Smooth muscle cell (in vitro differentiated cells): ENCODE results near the gene RAP1GAP2. TPM values are rescaled to one million over a fixed set of nuclear protein-coding genes. Genes with fewer than 3 reads are reported as not detected.

Experiments used
- DNase-seq: peaks from one replicate; lab custom pipeline; 2025; ENCODE audit not compliant: unreplicated experiment; lab: John Stamatoyannopoulos, UW
- H2AFZ ChIP-seq: fragments of 200-600 bp; sonication (generic); 2 replicates; pipeline ENCODE4 v1.6.0; 2016; ENCODE audit warnings: antibody characterized with exemption, low read depth, mild to moderate bottlenecking
- H3F3A ChIP-seq: fragments of 200-600 bp; sonication (generic); 2 replicates; pipeline ENCODE4 v1.6.0; 2017; ENCODE audit warnings: antibody characterized with exemption, low read depth
- H3K27ac ChIP-seq: fragments of 200-600 bp; sonication (generic); 2 replicates; pipeline ENCODE4 v1.5.1; 2016; ENCODE audit warnings: low read depth, mild to moderate bottlenecking
- H3K27me3 ChIP-seq: fragments of 200-600 bp; sonication (generic); 2 replicates; pipeline ENCODE4 v1.6.1; 2016; ENCODE audit warnings: low read depth, mild to moderate bottlenecking
- H3K36me3 ChIP-seq: fragments of 200-600 bp; sonication (generic); 2 replicates; pipeline ENCODE4 v1.5.1; 2016; ENCODE audit warnings: low read depth
- H3K4me1 ChIP-seq: fragments of 200-600 bp; sonication (generic); 2 replicates; pipeline ENCODE4 v1.5.1; 2016; ENCODE audit warnings: low read depth
- H3K4me2 ChIP-seq: fragments of 200-600 bp; sonication (generic); 2 replicates; pipeline ENCODE4 v1.6.0; 2016; ENCODE audit warnings: mild to moderate bottlenecking
- H3K4me3 ChIP-seq: fragments of 200-600 bp; sonication (generic); 2 replicates; pipeline ENCODE4 v1.5.1; 2016; ENCODE audit warnings: mild to moderate bottlenecking
- H3K79me2 ChIP-seq: fragments of 200-600 bp; sonication (generic); 2 replicates; pipeline ENCODE4 v1.6.0; 2016; ENCODE audit warnings: low read depth, mild to moderate bottlenecking
- H3K9ac ChIP-seq: fragments of 200-600 bp; sonication (generic); 2 replicates; pipeline ENCODE4 v1.6.0; 2016; ENCODE audit warnings: low read depth
- H3K9me3 ChIP-seq: fragments of 200-600 bp; sonication (generic); replicated peaks from 2 replicates; pipeline ENCODE4 v1.5.1; 2016; ENCODE audit warnings: low read depth
- H4K20me1 ChIP-seq: fragments of 200-600 bp; sonication (generic); 2 replicates; pipeline ENCODE4 v1.6.0; 2016; ENCODE audit warnings: low read depth
- WGBS: methylation state at CpG from one replicate; pipeline ENCODE4 v1.1.7; 2016; ENCODE audit warnings: low lambda C conversion rate; 5-methylcytosine and 5-hydroxymethylcytosine counted together
- polyA plus RNA-seq: library from polyadenylated mRNA; unstranded; fragments of >200 nt; fragmentation: Nextera tagmentation; extraction: Ambion mirVana; gene quantifications from 2 replicates; pipeline ENCODE4 v1.2.1, GENCODE V29; 2016
- total RNA-seq: library from RNA; depleted of rRNA; stranded (reverse); fragments of >200 nt; gene quantifications from 2 replicates; pipeline ENCODE4 v1.2.3, GENCODE V29; 2014
- TF ChIP-seq, protein P1 (sequence below): fragments of 200-600 bp; sonication (generic); IDR thresholded peaks from 2 replicates; pipeline ENCODE4 v1.5.1; 2017; ENCODE audit warnings: borderline replicate concordance, mild to moderate bottlenecking, antibody characterized with exemption; ENCODE audit not compliant: insufficient read depth, poor library complexity, severe bottlenecking

RAP1GAP2 gene
- total and polyA plus RNA-seq, 2 experiments from 2014 or later: 0.31 to 0.99 TPM

DNA sequence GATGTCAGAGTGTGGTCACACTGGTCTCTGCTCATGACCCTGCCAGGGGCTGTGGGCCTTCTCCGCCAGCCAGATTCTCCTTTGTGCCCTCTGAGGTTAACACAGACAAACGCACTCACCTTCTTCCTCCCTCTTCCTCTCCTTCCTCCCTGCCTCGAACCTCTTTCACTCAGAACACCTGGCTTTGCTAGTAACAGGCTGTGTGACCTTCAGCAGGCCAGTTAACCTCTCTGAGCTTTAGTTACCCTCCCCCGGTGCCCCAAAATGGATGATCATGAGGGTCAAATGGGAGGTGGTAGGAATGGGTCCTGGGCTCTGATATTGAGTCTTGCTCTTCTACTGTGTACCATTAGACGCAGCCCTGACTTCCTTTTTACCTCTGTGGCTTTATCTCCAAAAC is 140.1 kb downstream of the RAP1GAP2 start:
- Histone ChIP-seq H3K27me3 (no peaks in the 10 kb centered on the region), H4K20me1 (no peaks in the 10 kb centered on the region), H3K4me2 (no peak overlapping the region), H3F3A (no peaks in the 10 kb centered on the region), H3K27ac (no peak overlapping the region), H3K4me1 (peaks cover 14% of the 10 kb centered on the region), H3K9me3 (no peaks in the 10 kb centered on the region), H3K79me2 (no peaks in the 10 kb centered on the region), H2AFZ (no peak overlapping the region), H3K36me3 (no peaks in the 10 kb centered on the region), H3K4me3 (no peak overlapping the region), H3K9ac (no peak overlapping the region)
- no peak for DNase-seq
- WGBS: 92% methylated on average over 5 of the region's 5 CpGs
- TF ChIP-seq, protein P1, sequence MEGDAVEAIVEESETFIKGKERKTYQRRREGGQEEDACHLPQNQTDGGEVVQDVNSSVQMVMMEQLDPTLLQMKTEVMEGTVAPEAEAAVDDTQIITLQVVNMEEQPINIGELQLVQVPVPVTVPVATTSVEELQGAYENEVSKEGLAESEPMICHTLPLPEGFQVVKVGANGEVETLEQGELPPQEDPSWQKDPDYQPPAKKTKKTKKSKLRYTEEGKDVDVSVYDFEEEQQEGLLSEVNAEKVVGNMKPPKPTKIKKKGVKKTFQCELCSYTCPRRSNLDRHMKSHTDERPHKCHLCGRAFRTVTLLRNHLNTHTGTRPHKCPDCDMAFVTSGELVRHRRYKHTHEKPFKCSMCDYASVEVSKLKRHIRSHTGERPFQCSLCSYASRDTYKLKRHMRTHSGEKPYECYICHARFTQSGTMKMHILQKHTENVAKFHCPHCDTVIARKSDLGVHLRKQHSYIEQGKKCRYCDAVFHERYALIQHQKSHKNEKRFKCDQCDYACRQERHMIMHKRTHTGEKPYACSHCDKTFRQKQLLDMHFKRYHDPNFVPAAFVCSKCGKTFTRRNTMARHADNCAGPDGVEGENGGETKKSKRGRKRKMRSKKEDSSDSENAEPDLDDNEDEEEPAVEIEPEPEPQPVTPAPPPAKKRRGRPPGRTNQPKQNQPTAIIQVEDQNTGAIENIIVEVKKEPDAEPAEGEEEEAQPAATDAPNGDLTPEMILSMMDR: no peak

- H3K36me3 ChIP-seq: no peaks in the 10 kb centered on the region
- peaks cover 14% of the 10 kb centered on the region for H3K4me1 ChIP-seq
- H4K20me1 ChIP-seq: no peaks in the 10 kb centered on the region
- no peak overlapping the region for H2AFZ ChIP-seq
- no peak overlapping the region for H3K4me2 ChIP-seq
- no peak overlapping the region for H3K9ac ChIP-seq
- WGBS: 92% methylated on average over 7 of the region's 7 CpGs
- H3K27me3 ChIP-seq: no peaks in the 10 kb centered on the region
- no peak overlapping the region for H3K4me3 ChIP-seq
- H3K79me2 ChIP-seq: no peaks in the 10 kb centered on the region
- no peak overlapping the region for H3K27ac ChIP-seq
- DNase-seq: no peak
- H3F3A ChIP-seq: no peaks in the 10 kb centered on the region
- no peaks in the 10 kb centered on the region for H3K9me3 ChIP-seq
- TF ChIP-seq, protein P1: no peak
Observed at GRCh38 chr17:2936771-2937321, 140.6 kb downstream of the RAP1GAP2 start.

GRCh38 chr17:2937331-2938003 is 141.2 kb downstream of the RAP1GAP2 start:
- no peaks in the 10 kb centered on the region for H3K79me2 ChIP-seq
- no peaks in the 10 kb centered on the region for H3K27me3 ChIP-seq
- TF ChIP-seq, protein P1: no peak
- H3K9ac ChIP-seq: no peak overlapping the region
- H2AFZ ChIP-seq: no peak overlapping the region
- H3F3A ChIP-seq: no peaks in the 10 kb centered on the region
- H3K36me3 ChIP-seq: no peaks in the 10 kb centered on the region
- no peak overlapping the region for H3K4me3 ChIP-seq
- H3K4me2 ChIP-seq: no peak overlapping the region
- no peak for DNase-seq
- WGBS: 68% methylated on average over 10 of the region's 10 CpGs
- peaks cover 11% of the 10 kb centered on the region for H3K4me1 ChIP-seq
- no peaks in the 10 kb centered on the region for H4K20me1 ChIP-seq
- H3K27ac ChIP-seq: no peak overlapping the region
- no peaks in the 10 kb centered on the region for H3K9me3 ChIP-seq
